HepG2 (cell line): ENCODE data around the gene PTGIS. TPM values are rescaled to one million over a fixed set of nuclear protein-coding genes. Genes with fewer than 3 reads are reported as not detected.

Experiments used
- ATAC-seq: fragments of 200-7000 bp; cut with Tn5 transposase; 3 replicates; pipeline ENCODE4 v1.9.1; 2020; ENCODE audit warnings: mild to moderate bottlenecking, moderate library complexity
- BruUV-seq: library from RNA; stranded (reverse); fragments of 400-500 nt; replicated peaks from 2 replicates; lab custom pipeline; 2021; lab: Mats Ljungman, UMichigan
- CTCF ChIA-PET: fragments of 300-600 bp; formaldehyde crosslinking; extraction: SDS; loops from one replicate; lab custom pipeline; 2021; ENCODE audit warnings: low total read pairs, inconsistent platforms, low intra/inter-chr PET ratio; lab: Yijun Ruan, JAX
- POLR2A ChIA-PET: fragments of 350-600 bp; sonication (Branson Sonifier 250); formaldehyde crosslinking; loops from one replicate; lab custom pipeline; 2020; ENCODE audit warnings: antibody characterized with exemption, inconsistent platforms; lab: Yijun Ruan, JAX
- DNase-seq: peaks from one replicate; pipeline ENCODE4 v3.0.0-alpha.2; 2015; ENCODE audit warnings: low spot score
- FAIRE-seq: peaks from 3 replicates; lab custom pipeline; 2011; peaks lifted over from hg19 to GRCh38; lab: Jason Lieb, UNC
- H2AFZ ChIP-seq: one replicate; pipeline ENCODE4 v1.6.1; 2011; ENCODE audit warnings: low read length, inconsistent platforms
- H3K27ac ChIP-seq: fragments of 300-600 bp; 3 replicates; pipeline ENCODE4 v1.8.0; 2011; ENCODE audit warnings: mixed run types, mild to moderate bottlenecking, mixed read lengths, low read length, inconsistent platforms; ENCODE audit not compliant: insufficient read depth; ENCODE audit errors: extremely low read length
- H3K27me3 ChIP-seq, 2 experiments: fragments of 200-600 bp in 1 of 2; 2 replicates in 1 of 2; 3 replicates in 1 of 2; pipeline versions ENCODE4 v1.6.0 to v1.8.0; 2011; ENCODE audit warnings: low read length in 2 of 2, mild to moderate bottlenecking in 2 of 2, moderate library complexity in 2 of 2, inconsistent platforms in 1 of 2; ENCODE audit not compliant: insufficient read depth in 2 of 2, control insufficient read depth in 1 of 2
- H3K36me3 ChIP-seq, 2 experiments: fragments of 200-600 bp in 1 of 2; replicated peaks in 1 of 2; 2 replicates in 1 of 2; 3 replicates in 1 of 2; pipeline versions ENCODE4 v1.5.1 to v1.8.0; 2011; ENCODE audit warnings: low read length in 2 of 2, inconsistent platforms in 1 of 2; ENCODE audit not compliant: insufficient read depth in 2 of 2, control insufficient read depth in 1 of 2
- H3K4me1 ChIP-seq: 2 replicates; pipeline ENCODE4 v1.5.1; 2012; ENCODE audit warnings: low read length, inconsistent platforms; ENCODE audit not compliant: insufficient read depth
- H3K4me2 ChIP-seq: 2 replicates; pipeline ENCODE4 v1.6.0; 2011; ENCODE audit warnings: low read depth, low read length, inconsistent platforms
- H3K4me3 ChIP-seq, 3 experiments: fragments of 200-600 bp in 1 of 3; sonication (generic), shearing (Covaris generic) in 1 of 3; replicated peaks in 1 of 3; 2 replicates each; pipeline ENCODE4 v1.5.1; 2011 to 2016; ENCODE audit warnings: low read length in 3 of 3, inconsistent platforms in 2 of 3, low read depth in 2 of 3, mild to moderate bottlenecking in 2 of 3, control low read depth in 1 of 3, mixed read lengths in 1 of 3; ENCODE audit not compliant: insufficient read depth in 1 of 3
- H3K79me2 ChIP-seq: one replicate; pipeline ENCODE4 v1.6.1; 2011; ENCODE audit warnings: low read length, inconsistent platforms; ENCODE audit not compliant: insufficient read depth
- H3K9ac ChIP-seq: 2 replicates; pipeline ENCODE4 v1.6.0; 2011; ENCODE audit warnings: mild to moderate bottlenecking, low read depth, low read length, inconsistent platforms; ENCODE audit not compliant: insufficient read depth
- H3K9me3 ChIP-seq: 2 replicates; pipeline ENCODE4 v1.5.1; 2012; ENCODE audit warnings: mild to moderate bottlenecking, low read length
- H4K20me1 ChIP-seq: 2 replicates; pipeline ENCODE4 v1.6.0; 2011; ENCODE audit warnings: inconsistent platforms, mild to moderate bottlenecking, low read length, moderate library complexity; ENCODE audit not compliant: insufficient read depth
- HCFC1 ChIP-seq: fragments of 150-350 bp; IDR thresholded peaks from 2 replicates; pipeline ENCODE4 v1.6.1; 2014; ENCODE audit warnings: low read depth, low read length
- U2AF1 ChIP-seq: fragments of 200-400 bp; formaldehyde crosslinking; optimal IDR thresholded peaks from 2 replicates; pipeline ENCODE3; 2017; ENCODE audit warnings: mild to moderate bottlenecking, low read depth, low read length
- ZFYVE20 ChIP-seq: sonication (generic); formaldehyde crosslinking; IDR thresholded peaks from 2 replicates; pipeline ENCODE4 v1.8.0; 2023; ENCODE audit warnings: low read depth, mild to moderate bottlenecking, moderate library complexity, missing genetic modification reagents, borderline replicate concordance
- ZNF407 ChIP-seq: sonication (generic); formaldehyde crosslinking; IDR thresholded peaks from one replicate; pipeline ENCODE4 v1.5.1; 2020; ENCODE audit warnings: mild to moderate bottlenecking, missing genetic modification reagents; ENCODE audit errors: not compliant biosample characterization
- ZNF616 ChIP-seq: sonication (generic); formaldehyde crosslinking; IDR thresholded peaks from 2 replicates; pipeline ENCODE4 v1.5.0; 2020; ENCODE audit warnings: low read depth, mild to moderate bottlenecking, missing genetic modification reagents
- ZNF761 ChIP-seq: sonication (generic); formaldehyde crosslinking; conservative IDR thresholded peaks from 2 replicates; pipeline ENCODE4 v1.4.0; 2020; ENCODE audit warnings: mild to moderate bottlenecking, missing genetic modification reagents
- WGBS: methylation state at CpG from one replicate; pipeline ENCODE4 v1.1.6; 2017; ENCODE audit warnings: low lambda C conversion rate; 5-methylcytosine and 5-hydroxymethylcytosine counted together
- in situ Hi-C: cut with HindIII; loops from 2 replicates; pipeline ENCODE4 v1.10.0; 2017; ENCODE audit warnings: low pct_unique_long_range_greater_than_20kb; ENCODE audit not compliant: extremely low pct_ligation_motif_present
- intact Hi-C: fragments of 100-400 bp; cut with micrococcal nuclease; formaldehyde crosslinking; loops from one replicate; pipeline ENCODE4 v1.10.0; 2022; ENCODE audit not compliant: unreplicated experiment
- polyA plus RNA-seq, 8 experiments: library from polyadenylated mRNA; depleted of rRNA in 3 of 8; stranded (reverse) in 7 of 8; unstranded in 1 of 8; fragments of >200 nt; fragmentation: Illumina TruSeq in 4 of 8; extraction: Trizol in 4 of 8; gene quantifications; 2 replicates each; pipeline versions ENCODE4 v1.2.1 to v1.2.3, GENCODE V29; 2011 to 2016; ENCODE audit warnings: low read depth in 4 of 8, missing spikeins in 1 of 8, mixed read lengths in 1 of 8; ENCODE audit not compliant: insufficient read depth in 1 of 8
- total RNA-seq, 5 experiments: library from RNA; depleted of rRNA; stranded (reverse); fragments of >200 nt; fragmentation: Illumina TruSeq; extraction: Trizol; gene quantifications; 2 replicates each; pipeline ENCODE4 v1.2.3, GENCODE V29; 2016; ENCODE audit warnings: low read depth in 1 of 5

The PTGIS gene
- total and polyA plus RNA-seq, 2 of the 13 experiments (the other 11 are each of a cell fraction or from before 2014, with no cell fraction given): not detected

GRCh38 chr20:49572857-49573256 lies 4.9 kb upstream of the PTGIS start:
- WGBS: 18% methylated on average over 6 of the region's 6 CpGs
- Histone ChIP-seq H3K36me3 (no peaks in the 10 kb centered on the region), H3K4me1 (peaks cover 8% of the 10 kb centered on the region; the same call in 1 of the 2 replicates), H2AFZ (no peak overlapping the region), H3K9me3 (no peaks in the 10 kb centered on the region), H4K20me1 (no peaks in the 10 kb centered on the region), H3K79me2 (no peaks in the 10 kb centered on the region), H3K4me3 (no peak overlapping the region), H3K4me2 (no peak overlapping the region), H3K27ac (no peak overlapping the region), H3K27me3 (peaks cover 3 to 54% of the 10 kb centered on the region in 2 experiments; a peak in 3 of 5 replicates), H3K9ac (no peak overlapping the region)
- in situ Hi-C loops: no loop called here
- BruUV-seq: no TSS peak
- ChIA-PET POLR2A (interaction anchor here (2.3 kb wide), 1 partner anchor 11 kb away, joined by 6 read pairs; no protein-coding TSS in a partner anchor), CTCF (no interaction called here)
- FAIRE-seq (no peak), ATAC-seq (no peak), DNase-seq (no peak)
- intact Hi-C loops: no loop called here
- TF ChIP-seq ZNF616 (CRISPR knock-in tag) (no peak), ZFYVE20 (CRISPR knock-in tag) (no peak), U2AF1 (no peak), HCFC1 (no peak), ZNF761 (no peak), ZNF407 (no peak)
